Adrenal gland (tissue), 5 donors: ENCODE measurements around the gene B4GAT1.

Experiments
- CTCF ChIP-seq, 6 experiments: fragments of 450-650 bp in 4 of 6; fragments of 200-600 bp in 2 of 6; sonication (generic) in 1 of 6; IDR thresholded peaks; 1 replicate in 5 of 6; 2 replicates in 1 of 6; pipeline versions ENCODE4 v1.5.1 to v1.8.0; 2016 to 2021; ENCODE audit warnings: antibody characterized with exemption in 6 of 6, mild to moderate bottlenecking in 2 of 6, moderate library complexity in 1 of 6
- POLR2A ChIP-seq, 2 donors: fragments of 450-650 bp; IDR thresholded peaks; one replicate each; pipeline ENCODE4 v1.6.1; 2017; ENCODE audit warnings: antibody characterized with exemption in 2 of 2, mild to moderate bottlenecking in 2 of 2, moderate library complexity in 1 of 2
- donor health status: DM: no; HTN: no; CAD: no.

GRCh38 chr11:66366844-66367477 lies 19.5 kb upstream of the B4GAT1 start:
- TF ChIP-seq POLR2A (IDR thresholded peaks at IDR 0.05) (no peak), CTCF (IDR thresholded peaks at IDR 0.05) (no peak)
